ENCODE measurements around the gene FAM151A. TPM values are rescaled to one million over a fixed set of nuclear protein-coding genes. Genes with fewer than 3 reads are reported as not detected.

Gene FAM151A
- total and polyA plus RNA-seq, 2 experiments from 2014 or later, result 9.8 to 13.5 TPM

DNA sequence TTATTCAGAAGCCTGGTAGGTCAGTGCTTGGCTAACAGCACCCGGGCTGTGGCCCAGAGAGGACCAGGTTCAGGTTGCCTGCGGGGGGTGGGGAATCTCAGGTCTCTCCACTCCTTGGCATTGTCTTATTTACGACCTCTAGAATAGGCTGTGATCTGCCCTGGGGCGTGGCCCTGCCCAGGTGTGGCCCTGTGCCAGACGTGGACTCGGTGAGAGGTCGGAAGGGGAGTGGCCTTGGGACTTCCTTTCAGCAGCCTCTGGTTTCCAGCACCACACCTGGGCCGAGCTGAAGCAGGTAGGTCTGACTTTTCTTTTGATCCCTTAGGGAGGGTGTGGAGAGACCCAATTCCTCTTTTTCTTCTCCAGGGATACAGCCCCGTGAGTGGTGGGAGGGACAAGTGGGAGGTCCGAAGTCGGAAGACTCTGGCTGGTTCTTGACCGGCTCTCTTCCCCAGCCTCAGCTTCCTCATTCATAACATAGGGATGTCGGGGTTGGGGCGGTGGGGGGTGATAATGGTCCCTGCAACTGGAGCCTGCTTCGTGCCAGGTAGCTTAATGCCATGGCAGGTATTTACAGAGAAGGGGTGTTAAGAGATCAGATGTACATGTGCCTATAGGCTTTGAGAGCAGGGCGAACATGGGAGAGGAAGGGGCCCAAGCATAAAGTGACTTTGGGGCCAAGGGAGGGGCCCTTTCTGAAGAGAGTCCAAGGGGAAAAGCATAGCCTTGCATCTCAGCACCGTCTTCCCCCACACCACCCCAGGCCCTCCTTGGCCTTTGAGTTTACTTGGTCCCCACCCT, 58.8 kb downstream of the FAM151A start:
- DNase-seq (ENCODE audit: low spot score), result peak; percentile 84
- peaks cover 16% of the 10 kb centered on the region for H3K4me1 ChIP-seq (ENCODE audit: insufficient read depth)
- peak overlapping the region; percentile 68 for H3K4me2 ChIP-seq
- no peaks in the 10 kb centered on the region for H3K79me2 ChIP-seq
- WGBS (ENCODE audit: low lambda C conversion rate, missing lambda C conversion rate), result 70% methylated on average over 17 of the region's 17 CpGs
- no peak overlapping the region for H2AFZ ChIP-seq
- peak overlapping the region; percentile 95 for H3K27ac ChIP-seq
- H3K4me3 ChIP-seq, result no peak overlapping the region
- no peaks in the 10 kb centered on the region for H3K9me2 ChIP-seq (replicated peaks; ENCODE audit: insufficient read depth)
- TF ChIP-seq EZH2 (IDR thresholded peaks at IDR 0.05; ENCODE audit: borderline replicate concordance), result no peak
- TF ChIP-seq, protein P1, sequence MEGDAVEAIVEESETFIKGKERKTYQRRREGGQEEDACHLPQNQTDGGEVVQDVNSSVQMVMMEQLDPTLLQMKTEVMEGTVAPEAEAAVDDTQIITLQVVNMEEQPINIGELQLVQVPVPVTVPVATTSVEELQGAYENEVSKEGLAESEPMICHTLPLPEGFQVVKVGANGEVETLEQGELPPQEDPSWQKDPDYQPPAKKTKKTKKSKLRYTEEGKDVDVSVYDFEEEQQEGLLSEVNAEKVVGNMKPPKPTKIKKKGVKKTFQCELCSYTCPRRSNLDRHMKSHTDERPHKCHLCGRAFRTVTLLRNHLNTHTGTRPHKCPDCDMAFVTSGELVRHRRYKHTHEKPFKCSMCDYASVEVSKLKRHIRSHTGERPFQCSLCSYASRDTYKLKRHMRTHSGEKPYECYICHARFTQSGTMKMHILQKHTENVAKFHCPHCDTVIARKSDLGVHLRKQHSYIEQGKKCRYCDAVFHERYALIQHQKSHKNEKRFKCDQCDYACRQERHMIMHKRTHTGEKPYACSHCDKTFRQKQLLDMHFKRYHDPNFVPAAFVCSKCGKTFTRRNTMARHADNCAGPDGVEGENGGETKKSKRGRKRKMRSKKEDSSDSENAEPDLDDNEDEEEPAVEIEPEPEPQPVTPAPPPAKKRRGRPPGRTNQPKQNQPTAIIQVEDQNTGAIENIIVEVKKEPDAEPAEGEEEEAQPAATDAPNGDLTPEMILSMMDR (IDR thresholded peaks at IDR 0.05; ENCODE audit: poor library complexity), result no peak
- TF ChIP-seq EZH2phosphoT487 (IDR thresholded peaks at IDR 0.05; ENCODE audit: low read depth, severe bottlenecking, unreplicated experiment), result no peak
- H3K9me3 ChIP-seq (ENCODE audit: low read depth), result no peaks in the 10 kb centered on the region
- no peaks in the 10 kb centered on the region for H3K36me3 ChIP-seq (replicated peaks; ENCODE audit: insufficient read depth, low read depth)
- H4K20me1 ChIP-seq (ENCODE audit: insufficient read depth, poor library complexity, severe bottlenecking), result no peaks in the 10 kb centered on the region
- H3K27me3 ChIP-seq, result no peaks in the 10 kb centered on the region

DNA sequence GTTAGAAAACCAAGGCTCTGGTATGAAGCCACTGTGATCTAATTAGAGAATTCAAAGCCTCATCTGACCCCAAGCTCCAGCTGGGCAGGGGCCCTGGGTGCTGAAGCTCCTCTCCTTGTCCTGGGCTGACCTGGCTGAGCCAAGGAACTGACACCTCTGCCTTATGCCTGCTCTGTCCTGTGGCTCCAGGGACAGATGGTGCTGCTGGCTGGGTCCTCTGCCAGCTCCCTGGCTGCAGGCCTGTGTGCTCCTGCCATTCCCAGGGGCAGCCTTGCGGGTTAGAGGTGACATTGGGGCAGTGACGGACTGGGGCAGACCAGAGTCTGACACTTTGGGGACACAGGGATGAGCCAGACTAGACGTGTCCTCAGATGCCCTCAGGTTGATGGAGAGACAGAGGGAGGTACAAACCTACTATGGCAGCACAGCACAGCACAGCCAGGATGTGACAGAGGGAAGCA, 63.5 kb downstream of the FAM151A start:
- Histone ChIP-seq H3K36me3 (replicated peaks; ENCODE audit: insufficient read depth, low read depth) (no peaks in the 10 kb centered on the region), H3K4me3 (no peak overlapping the region), H3K27ac (no peak overlapping the region), H3K79me2 (no peaks in the 10 kb centered on the region), H3K4me1 (ENCODE audit: insufficient read depth) (no peaks in the 10 kb centered on the region), H4K20me1 (ENCODE audit: insufficient read depth, poor library complexity, severe bottlenecking) (no peaks in the 10 kb centered on the region), H2AFZ (no peak overlapping the region), H3K27me3 (no peaks in the 10 kb centered on the region), H3K9me2 (replicated peaks; ENCODE audit: insufficient read depth) (no peaks in the 10 kb centered on the region), H3K9me3 (ENCODE audit: low read depth) (peaks cover 5% of the 10 kb centered on the region), H3K4me2 (no peak overlapping the region)
- TF ChIP-seq, protein P1 (IDR thresholded peaks at IDR 0.05; ENCODE audit: poor library complexity), result no peak
- TF ChIP-seq EZH2 (IDR thresholded peaks at IDR 0.05; ENCODE audit: borderline replicate concordance) (no peak), EZH2phosphoT487 (IDR thresholded peaks at IDR 0.05; ENCODE audit: low read depth, severe bottlenecking, unreplicated experiment) (no peak)
- peak; percentile 2 for DNase-seq (ENCODE audit: low spot score)
- WGBS (ENCODE audit: low lambda C conversion rate, missing lambda C conversion rate), result 96% methylated on average over 3 of the region's 3 CpGs

Other genes starting within 250 kb of the FAM151A start
- 27.1 and 47.2 TPM in 2 replicates for gene SSBP3, start 217.1 kb downstream of the FAM151A start, total RNA-seq
- gene SSBP3, start 217.1 kb downstream of the FAM151A start, polyA plus RNA-seq, result 23.8 and 25.8 TPM in 2 replicates
- 6.7 and 13.8 TPM in 2 replicates for gene ACOT11, start 75.3 kb downstream of the FAM151A start, total RNA-seq
- 9.3 and 20.0 TPM in 2 replicates for gene ACOT11, start 75.3 kb downstream of the FAM151A start, polyA plus RNA-seq
- 0.68 and 0.87 TPM in 2 replicates for gene MROH7, start 18.3 kb upstream of the FAM151A start, total RNA-seq
- gene MROH7, start 18.3 kb upstream of the FAM151A start, polyA plus RNA-seq, result 0.24 and 0.95 TPM in 2 replicates
- gene TTC4, start 92.3 kb upstream of the FAM151A start, total RNA-seq, result 19.4 and 20.0 TPM in 2 replicates
- gene TTC4, start 92.3 kb upstream of the FAM151A start, polyA plus RNA-seq, result 14.0 and 14.3 TPM in 2 replicates
- 4.8 and 5.3 TPM in 2 replicates for gene PARS2, start 141.0 kb upstream of the FAM151A start, total RNA-seq
- gene PARS2, start 141.0 kb upstream of the FAM151A start, polyA plus RNA-seq, result 4.1 and 9.3 TPM in 2 replicates
- 8.1 and 8.5 TPM in 2 replicates for gene TTC22, start 177.8 kb upstream of the FAM151A start, total RNA-seq
- 7.8 and 9.0 TPM in 2 replicates for gene TTC22, start 177.8 kb upstream of the FAM151A start, polyA plus RNA-seq